ENCODE results near the gene ZFAND5.

Gene ZFAND5

DNA sequence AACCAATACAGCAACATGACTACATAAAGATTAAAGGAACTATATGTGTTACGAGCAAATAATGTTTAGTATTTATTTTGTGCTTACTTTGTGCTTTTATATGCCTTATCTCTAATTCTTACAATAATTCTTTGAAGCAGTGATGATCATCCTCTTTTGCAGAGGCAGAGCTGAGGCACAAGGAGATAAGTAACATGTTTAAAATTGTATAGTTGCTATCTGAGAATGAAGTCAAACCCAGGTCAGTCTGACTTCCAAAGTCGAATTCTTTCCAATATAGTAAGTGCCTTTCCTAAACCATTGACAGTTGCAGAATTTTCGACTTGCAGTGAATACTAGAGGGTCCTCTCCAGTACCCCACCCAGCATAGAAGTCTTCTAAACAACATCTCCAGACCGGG lies 12.0 kb upstream of the ZFAND5 start:
- no peaks in the 10 kb centered on the region for H3K4me1 Mint-ChIP-seq

DNA sequence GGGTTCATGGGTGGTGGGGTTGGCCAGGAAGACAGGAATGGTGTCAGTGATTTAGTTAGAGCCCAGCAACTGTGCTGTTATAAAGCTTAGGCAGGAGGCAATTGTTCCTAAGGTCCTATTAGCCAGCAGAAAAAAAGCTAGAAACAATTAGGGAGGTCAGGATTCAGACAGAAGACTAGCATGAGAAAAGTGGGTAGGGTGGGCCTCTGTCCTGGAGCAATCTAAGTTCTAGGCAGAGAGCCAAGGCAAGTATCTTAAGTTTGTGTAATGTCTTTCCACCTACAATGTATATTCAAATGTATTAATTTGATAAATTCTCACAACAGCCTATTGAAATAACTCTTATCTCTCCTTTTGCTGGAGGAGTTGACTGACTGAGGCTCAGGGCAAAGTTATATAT lies 6.1 kb upstream of the ZFAND5 start:
- peak overlapping the region in 1 of 2 donors; percentile 8 for H3K27ac Mint-ChIP-seq

More for the DNA sequence above, 12.0 kb upstream of the ZFAND5 start:
- H3K27me3 Mint-ChIP-seq, result no peaks in the 10 kb centered on the region
- DNase-seq, result no peak
- ATAC-seq, result no peak
- no peak overlapping the region for H3K27ac Mint-ChIP-seq
- no peak overlapping the region for H3K4me3 Mint-ChIP-seq
- no peaks in the 10 kb centered on the region for H3K9me3 Mint-ChIP-seq

DNA sequence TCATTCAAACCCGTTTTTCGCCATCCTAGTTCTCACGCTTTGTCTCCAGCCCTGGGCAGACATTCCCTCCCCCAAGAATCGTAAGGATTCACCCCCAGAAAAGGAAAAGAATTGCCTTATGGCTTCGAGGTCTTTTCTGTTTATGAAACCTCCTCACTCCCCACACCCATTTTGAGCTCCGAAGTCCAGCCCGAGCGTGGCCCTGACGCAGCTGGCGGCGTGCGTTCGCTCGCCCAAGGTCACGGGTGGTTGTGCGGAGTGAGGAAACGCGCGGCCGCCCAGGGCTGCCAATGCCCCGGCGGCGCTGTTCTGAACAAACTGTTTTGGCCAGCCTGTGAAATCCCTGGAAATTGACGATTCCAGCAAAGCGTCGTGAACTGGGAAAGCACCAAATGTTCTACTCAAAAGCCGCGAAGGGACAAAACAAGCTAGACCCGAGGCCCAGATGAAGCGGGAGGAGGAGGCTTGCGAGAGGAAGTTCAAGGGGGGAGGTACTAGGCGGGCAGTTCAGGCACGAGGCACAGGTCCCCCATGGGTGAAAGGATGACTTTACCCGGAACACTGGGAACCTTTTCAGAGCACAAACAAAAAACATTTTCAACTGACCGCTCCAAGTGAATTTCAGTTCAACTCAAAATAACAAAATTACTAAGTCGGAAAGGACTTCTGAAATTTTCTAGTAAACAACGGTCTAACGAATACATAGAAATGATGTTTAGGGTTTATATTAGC lies 683 bp upstream of the ZFAND5 start:
- H3K27ac Mint-ChIP-seq, result peak overlapping the region; percentile 96
- DNase-seq (peak; percentile 57 to 63), ATAC-seq (peak; percentile 59)
- peak overlapping the region; percentile 82 to 97 for H3K4me3 Mint-ChIP-seq
- no peaks in the 10 kb centered on the region for H3K9me3 Mint-ChIP-seq
- H3K4me1 Mint-ChIP-seq, result peaks cover 30% of the 10 kb centered on the region
- no peaks in the 10 kb centered on the region for H3K27me3 Mint-ChIP-seq

More for the DNA sequence above, 6.1 kb upstream of the ZFAND5 start:
- H3K27me3 Mint-ChIP-seq, result no peaks in the 10 kb centered on the region
- H3K9me3 Mint-ChIP-seq, result no peaks in the 10 kb centered on the region
- DNase-seq (no peak), ATAC-seq (no peak)
- no peak overlapping the region for H3K4me3 Mint-ChIP-seq
- no peaks in the 10 kb centered on the region for H3K4me1 Mint-ChIP-seq

DNA sequence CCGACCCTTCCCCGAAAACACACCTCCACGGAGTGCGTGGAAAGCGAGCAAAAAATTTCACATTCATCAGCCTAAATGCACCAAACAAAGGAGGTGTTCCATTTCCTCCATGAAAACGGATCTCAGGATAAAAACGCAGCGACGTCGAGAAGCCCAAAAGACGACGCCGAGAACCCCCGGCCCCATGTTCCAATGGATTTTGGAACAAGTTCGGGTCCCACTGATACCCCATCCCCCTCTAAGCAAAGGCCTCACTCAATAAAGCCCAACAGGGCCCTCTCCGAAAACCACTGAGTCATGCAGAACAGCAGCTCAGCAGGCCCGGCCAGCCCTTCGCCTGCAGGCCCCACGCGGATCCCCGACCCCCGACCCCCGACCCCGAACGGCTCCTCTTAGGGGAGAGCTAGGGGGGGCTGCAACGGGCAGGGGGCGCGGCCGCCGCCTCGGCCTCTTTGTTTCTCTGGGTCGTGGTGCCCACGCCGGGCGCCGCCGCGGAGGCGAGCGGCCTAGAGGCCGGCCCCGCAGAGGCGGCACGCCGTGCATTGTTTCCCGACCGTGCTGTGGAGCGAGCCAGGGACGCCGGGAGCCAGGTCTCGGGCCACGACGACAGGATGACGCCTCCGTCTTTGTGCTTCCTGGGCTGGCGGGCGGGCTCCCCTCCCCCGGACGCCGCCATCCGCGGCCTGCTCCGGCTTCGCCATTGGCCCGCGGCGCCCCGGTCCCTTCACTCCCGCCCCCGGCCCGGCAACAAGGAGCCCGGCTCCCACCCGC lies 915 bp downstream of the ZFAND5 start:
- peak overlapping the region; percentile 62 to 93 for H3K27ac Mint-ChIP-seq
- H3K4me1 Mint-ChIP-seq, result peaks cover 45% of the 10 kb centered on the region
- H3K9me3 Mint-ChIP-seq, result no peaks in the 10 kb centered on the region
- peak overlapping the region; percentile 82 to 97 for H3K4me3 Mint-ChIP-seq
- ATAC-seq (peak; percentile 63), DNase-seq (peak in 1 of 2 donors; percentile 70)
- H3K27me3 Mint-ChIP-seq, result no peaks in the 10 kb centered on the region

DNA sequence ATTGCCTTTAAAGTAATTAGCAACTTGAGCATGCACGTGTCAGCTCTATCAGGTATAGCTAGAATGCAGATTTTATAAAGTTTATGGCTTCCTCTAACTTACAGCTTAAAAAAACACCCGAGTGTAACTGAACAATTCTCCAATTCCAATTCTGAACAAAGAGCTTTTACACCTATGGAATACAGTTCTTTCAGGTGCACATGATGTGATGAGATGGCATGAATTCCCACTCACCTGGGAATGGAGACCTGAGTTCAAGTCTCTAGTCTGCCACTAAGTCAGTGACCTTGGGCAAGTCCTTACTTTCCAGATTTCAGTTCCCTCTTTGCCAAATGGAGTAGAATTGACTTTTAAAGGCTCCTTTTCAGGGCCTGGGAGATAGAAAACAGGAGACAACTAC lies 1.8 kb downstream of the ZFAND5 start:
- DNase-seq, result no peak
- ATAC-seq, result no peak
- peak overlapping the region; percentile 87 to 93 for H3K27ac Mint-ChIP-seq
- H3K9me3 Mint-ChIP-seq, result no peaks in the 10 kb centered on the region
- no peaks in the 10 kb centered on the region for H3K27me3 Mint-ChIP-seq
- H3K4me3 Mint-ChIP-seq, result peak overlapping the region; percentile 82 to 97
- H3K4me1 Mint-ChIP-seq, result peaks cover 53% of the 10 kb centered on the region

DNA sequence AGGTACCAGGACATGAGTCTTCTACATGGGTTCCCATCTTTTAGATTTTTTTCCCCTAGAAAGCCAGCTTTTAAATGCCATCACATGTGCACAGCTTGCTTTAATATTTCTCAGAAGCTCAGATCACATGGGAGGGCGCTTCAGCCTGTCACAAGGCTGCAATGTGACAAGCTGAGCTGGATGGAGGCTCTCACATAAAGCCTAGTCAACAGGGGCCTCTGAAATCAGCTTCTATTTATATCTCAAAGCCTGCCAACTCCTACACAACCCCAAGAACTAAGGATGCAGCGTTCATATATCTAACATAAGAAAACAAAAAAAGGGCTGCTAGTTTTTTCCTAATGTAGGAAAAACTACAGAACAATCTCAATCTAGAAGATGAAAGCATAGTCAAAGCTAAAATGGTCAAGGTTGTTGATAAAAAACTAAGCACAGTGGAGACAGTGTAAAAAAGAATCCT lies 2.3 kb downstream of the ZFAND5 start:
- Mint-ChIP-seq H3K27me3 (no peaks in the 10 kb centered on the region), H3K27ac (peak overlapping the region; percentile 91), H3K4me3 (peak overlapping the region; percentile 82 to 97), H3K4me1 (peaks cover 58% of the 10 kb centered on the region), H3K9me3 (no peaks in the 10 kb centered on the region)
- ATAC-seq (peak; percentile 50), DNase-seq (peak; percentile 36 to 47)

DNA sequence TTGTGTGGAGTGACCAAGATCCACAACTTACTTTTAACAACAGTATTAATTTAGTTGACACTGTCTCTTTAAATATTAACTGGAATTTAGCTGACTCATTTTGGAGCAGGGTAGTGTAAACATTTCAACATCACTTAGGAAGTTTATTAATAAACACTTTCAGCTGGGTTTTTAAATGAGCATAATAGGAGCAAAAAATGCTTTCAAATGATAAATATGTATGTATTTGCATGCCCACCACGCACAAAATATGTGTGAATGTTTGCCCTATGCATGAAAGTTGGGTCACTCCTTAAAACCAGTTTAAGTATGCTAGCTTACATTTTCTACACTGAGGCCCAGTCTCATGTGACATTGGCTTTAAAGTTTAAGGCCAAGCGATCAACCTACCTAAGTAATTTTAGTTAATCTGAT lies 2.9 kb downstream of the ZFAND5 start:
- H3K27ac Mint-ChIP-seq, result peak overlapping the region; percentile 91
- no peaks in the 10 kb centered on the region for H3K27me3 Mint-ChIP-seq
- H3K4me3 Mint-ChIP-seq, result peak overlapping the region; percentile 82 to 97
- ATAC-seq (no peak), DNase-seq (no peak)
- no peaks in the 10 kb centered on the region for H3K9me3 Mint-ChIP-seq
- peaks cover 63% of the 10 kb centered on the region for H3K4me1 Mint-ChIP-seq

DNA sequence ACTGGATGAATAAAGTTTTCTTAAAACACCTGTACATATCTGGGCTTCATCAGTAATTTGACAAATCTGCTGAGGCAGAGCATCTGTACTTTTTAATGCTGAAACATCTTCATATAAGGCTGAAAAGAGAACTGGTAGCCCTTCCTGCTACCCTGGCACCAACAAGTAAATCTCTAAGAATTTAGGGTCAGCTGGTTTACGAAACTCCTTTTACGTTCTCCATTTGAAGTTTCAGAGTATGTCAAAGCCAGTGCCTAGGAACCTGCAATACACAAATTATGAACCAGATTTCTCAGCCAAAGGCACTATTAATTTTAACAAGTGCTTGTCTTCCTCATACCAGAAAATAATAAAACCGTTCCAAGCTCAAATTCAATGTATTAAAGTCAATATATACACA lies 3.8 kb downstream of the ZFAND5 start:
- H3K27ac Mint-ChIP-seq, result no peak overlapping the region
- peak overlapping the region; percentile 21 to 38 for H3K4me3 Mint-ChIP-seq
- H3K4me1 Mint-ChIP-seq, result peaks cover 72% of the 10 kb centered on the region
- H3K27me3 Mint-ChIP-seq, result no peaks in the 10 kb centered on the region
- no peaks in the 10 kb centered on the region for H3K9me3 Mint-ChIP-seq
- ATAC-seq (no peak), DNase-seq (no peak)

DNA sequence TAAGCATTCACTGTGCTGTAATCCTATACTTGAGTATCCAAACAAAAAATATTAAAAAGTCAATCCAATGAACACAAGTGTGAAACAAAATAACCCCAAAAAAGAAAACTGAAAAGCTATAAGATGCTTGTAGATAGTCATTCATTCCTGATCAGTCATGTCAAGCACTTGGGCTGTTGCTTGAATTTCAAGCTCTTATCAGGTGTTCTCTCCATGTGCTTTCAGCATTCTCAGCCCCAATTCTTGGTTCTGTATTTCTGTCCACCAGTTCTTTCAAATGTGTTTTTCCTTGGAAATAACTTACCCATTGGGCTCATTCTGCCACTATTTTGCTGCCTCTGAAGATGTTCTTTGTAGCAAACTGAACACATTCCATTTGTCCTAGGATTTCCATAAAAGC lies 4.7 kb downstream of the ZFAND5 start:
- Mint-ChIP-seq H3K27me3 (no peaks in the 10 kb centered on the region), H3K27ac (no peak overlapping the region), H3K4me3 (no peak overlapping the region), H3K4me1 (peaks cover 72% of the 10 kb centered on the region), H3K9me3 (no peaks in the 10 kb centered on the region)
- no peak for DNase-seq
- no peak for ATAC-seq

DNA sequence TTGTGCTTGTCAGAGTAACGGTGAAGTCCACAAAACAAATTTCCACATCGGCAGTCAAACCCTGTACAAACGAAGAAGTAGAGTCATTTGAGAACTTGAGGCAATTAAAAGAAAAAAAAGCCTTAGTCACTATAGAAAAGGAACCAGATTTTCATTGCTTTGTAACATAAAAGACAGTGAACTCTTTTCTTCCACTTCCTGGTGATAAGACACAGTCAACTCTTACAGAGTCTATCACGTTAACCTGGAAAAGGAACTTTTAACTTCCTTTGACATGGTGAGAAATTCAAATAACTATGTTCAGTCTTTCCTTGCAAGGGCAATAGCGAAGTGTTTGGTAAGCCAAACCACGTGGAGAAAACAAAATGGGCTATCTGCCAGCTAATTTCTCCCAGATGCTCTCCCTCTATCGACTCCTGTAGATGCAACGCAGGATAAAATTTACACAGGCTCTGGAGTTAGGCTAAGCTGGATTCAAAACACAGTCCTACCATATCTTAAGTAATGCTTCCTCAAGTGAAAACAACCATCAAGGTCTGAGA lies 8.9 kb downstream of the ZFAND5 start:
- Mint-ChIP-seq H3K4me3 (no peak overlapping the region), H3K27me3 (no peaks in the 10 kb centered on the region), H3K4me1 (peaks cover 59% of the 10 kb centered on the region), H3K9me3 (no peaks in the 10 kb centered on the region), H3K27ac (peak overlapping the region in 1 of 2 donors; percentile 49)
- no peak for DNase-seq
- ATAC-seq, result no peak

DNA sequence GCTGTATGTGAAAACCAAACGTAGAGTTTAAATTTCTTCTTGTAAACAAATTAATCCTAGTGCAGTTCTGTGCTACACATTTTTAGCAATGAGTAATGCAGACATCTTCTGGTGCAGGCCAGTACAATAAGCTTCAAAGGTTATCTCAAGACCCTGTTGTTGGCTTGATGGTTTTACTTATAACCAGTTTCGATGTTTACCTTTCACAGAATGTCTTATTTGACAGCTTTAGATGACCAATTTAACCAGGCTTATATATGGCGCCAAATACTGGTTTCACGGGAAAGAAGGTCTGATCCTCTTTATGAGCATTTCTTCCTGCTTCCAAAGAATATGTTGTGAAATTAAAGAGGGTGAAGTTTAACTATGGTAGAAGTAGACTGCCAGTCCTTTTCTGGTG lies 9.9 kb downstream of the ZFAND5 start:
- H3K27ac Mint-ChIP-seq, result no peak overlapping the region
- H3K4me1 Mint-ChIP-seq, result peaks cover 52% of the 10 kb centered on the region
- DNase-seq (no peak), ATAC-seq (no peak)
- no peaks in the 10 kb centered on the region for H3K27me3 Mint-ChIP-seq
- H3K4me3 Mint-ChIP-seq, result no peak overlapping the region
- H3K9me3 Mint-ChIP-seq, result no peaks in the 10 kb centered on the region

DNA sequence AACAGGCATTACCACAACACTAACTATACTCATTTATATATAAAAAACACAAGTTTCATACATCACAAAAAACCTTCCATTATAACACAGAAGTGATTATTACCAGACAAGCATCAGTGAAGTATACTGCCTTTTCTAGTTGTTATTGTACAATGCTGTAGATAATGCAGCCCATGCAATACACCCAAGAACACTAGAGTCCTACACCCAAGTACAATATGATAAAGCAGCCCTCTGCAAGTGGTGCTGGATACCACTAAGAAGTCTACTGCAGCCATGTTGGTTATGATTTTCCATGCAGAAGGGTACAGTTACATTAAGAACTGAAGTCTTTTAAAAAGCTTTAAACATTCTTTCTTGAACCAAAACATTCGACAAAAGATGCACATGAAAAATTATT lies 10.3 kb downstream of the ZFAND5 start:
- H3K9me3 Mint-ChIP-seq, result no peaks in the 10 kb centered on the region
- ATAC-seq, result no peak
- no peak for DNase-seq
- H3K27ac Mint-ChIP-seq, result no peak overlapping the region
- no peak overlapping the region for H3K4me3 Mint-ChIP-seq
- H3K27me3 Mint-ChIP-seq, result no peaks in the 10 kb centered on the region
- peaks cover 47% of the 10 kb centered on the region for H3K4me1 Mint-ChIP-seq

DNA sequence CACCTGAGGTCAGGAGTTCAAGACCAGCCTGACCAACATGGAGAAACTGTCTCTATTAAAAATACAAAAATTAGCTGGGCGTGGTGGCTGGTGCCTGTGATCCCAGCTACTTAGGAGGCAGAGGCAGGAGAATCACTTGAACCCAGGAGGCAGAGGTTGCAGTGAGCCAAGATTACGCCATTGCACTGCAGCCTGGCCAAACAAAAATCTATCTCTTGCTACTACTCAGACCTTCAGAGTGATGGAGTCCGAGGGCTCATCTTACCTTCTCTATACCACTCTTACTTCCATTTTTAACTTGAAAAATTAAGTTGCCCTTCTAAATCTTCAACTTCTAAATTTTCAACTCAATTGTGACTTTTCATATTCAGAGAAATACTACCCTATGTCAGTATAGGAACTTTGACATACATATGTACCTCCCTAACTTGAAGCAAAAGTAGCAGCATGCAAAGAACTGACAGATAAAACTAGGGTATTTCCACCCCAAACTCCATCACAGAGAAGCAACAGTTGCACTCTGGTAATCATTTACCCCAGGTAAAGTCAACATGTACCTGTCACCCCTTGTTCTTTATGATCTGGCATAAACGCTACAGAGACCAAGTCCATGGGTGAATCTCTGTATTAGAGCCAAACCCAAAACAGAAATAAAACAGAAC lies 11.4 kb downstream of the ZFAND5 start:
- peaks cover 37% of the 10 kb centered on the region for H3K4me1 Mint-ChIP-seq

DNA sequence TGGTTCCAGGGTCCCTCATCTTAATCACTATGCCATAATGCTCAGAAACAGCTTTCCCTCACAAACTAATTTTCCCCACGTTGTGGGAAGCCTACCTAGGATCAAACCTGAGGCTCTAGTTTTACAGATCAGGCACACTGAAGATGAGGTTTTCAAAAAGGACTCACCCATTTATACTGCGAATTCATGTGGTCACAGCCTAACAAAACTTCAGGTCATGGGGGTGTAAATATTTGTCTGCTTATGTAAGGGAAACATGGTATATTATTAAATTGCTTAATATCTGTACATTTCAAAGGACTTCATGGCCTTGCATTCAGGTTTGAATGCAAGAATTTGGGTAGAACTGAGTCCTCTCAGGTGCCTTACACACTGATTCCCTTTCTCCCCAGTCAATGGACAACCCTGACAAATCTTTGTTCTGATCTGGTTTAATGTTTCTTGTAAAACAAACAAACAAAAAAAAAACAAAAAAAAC lies 12.1 kb downstream of the ZFAND5 start:
- no peak overlapping the region for H3K4me3 Mint-ChIP-seq
- no peaks in the 10 kb centered on the region for H3K27me3 Mint-ChIP-seq
- no peak for DNase-seq
- H3K4me1 Mint-ChIP-seq, result peaks cover 30% of the 10 kb centered on the region
- H3K27ac Mint-ChIP-seq, result no peak overlapping the region
- no peaks in the 10 kb centered on the region for H3K9me3 Mint-ChIP-seq
- no peak for ATAC-seq

More for the DNA sequence above, 11.4 kb downstream of the ZFAND5 start:
- Mint-ChIP-seq H3K27ac (no peak overlapping the region), H3K9me3 (no peaks in the 10 kb centered on the region), H3K4me3 (no peak overlapping the region), H3K27me3 (no peaks in the 10 kb centered on the region)
- ATAC-seq, result no peak
- no peak for DNase-seq
